ENCODE results near the gene PAM. TPM values are rescaled to one million over a fixed set of nuclear protein-coding genes. Genes with fewer than 3 reads are reported as not detected.

The PAM gene
- total and polyA plus RNA-seq, 2 donors from 2014 or later, result 158 to 293 TPM

DNA sequence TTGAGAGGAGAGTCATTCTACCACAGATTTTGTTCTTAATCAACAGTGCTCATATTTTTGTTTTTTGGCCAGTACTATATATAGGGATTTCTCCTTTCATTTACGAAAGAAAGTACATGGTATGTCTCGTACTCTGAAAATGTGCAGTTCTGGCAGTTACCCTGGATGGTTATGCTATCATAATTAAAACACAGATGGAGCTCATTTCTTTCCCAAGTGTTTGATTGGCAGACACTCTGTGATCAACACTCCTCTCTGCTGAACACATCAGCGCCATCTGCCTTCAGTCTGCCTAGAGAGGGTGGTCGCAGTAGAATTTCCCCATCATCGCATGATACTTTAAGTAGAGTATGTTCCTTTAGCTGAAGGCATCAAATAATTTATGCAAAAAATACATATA is 64.5 kb downstream of the PAM start:
- Histone ChIP-seq H3K9ac (ENCODE audit: low read length in 3 of 3) (no peak overlapping the region), H3K36me3 (ENCODE audit: control insufficient read depth in 2 of 3, insufficient read depth in 3 of 3, low read length in 3 of 3) (no peaks in the 10 kb centered on the region), H3K27me3 (ENCODE audit: control insufficient read depth, insufficient read depth, low read length) (no peaks in the 10 kb centered on the region), H3K4me3 (ENCODE audit: low read length in 3 of 3) (no peak overlapping the region), H3K9me3 (ENCODE audit: control insufficient read depth in 2 of 3, insufficient read depth in 1 of 3, low read length in 3 of 3) (no peaks in the 10 kb centered on the region), H3K4me1 (ENCODE audit: control insufficient read depth in 2 of 3, insufficient read depth in 2 of 3, low read depth in 1 of 3, low read length in 3 of 3) (peaks cover 0 to 4% (median 0%) of the 10 kb centered on the region in 3 donors), H3K27ac (ENCODE audit: low read depth in 2 of 2, low read length in 2 of 2) (no peak overlapping the region)
- intact Hi-C loops (cut with DNase I), result no loop called here
- TF ChIP-seq, protein P1, sequence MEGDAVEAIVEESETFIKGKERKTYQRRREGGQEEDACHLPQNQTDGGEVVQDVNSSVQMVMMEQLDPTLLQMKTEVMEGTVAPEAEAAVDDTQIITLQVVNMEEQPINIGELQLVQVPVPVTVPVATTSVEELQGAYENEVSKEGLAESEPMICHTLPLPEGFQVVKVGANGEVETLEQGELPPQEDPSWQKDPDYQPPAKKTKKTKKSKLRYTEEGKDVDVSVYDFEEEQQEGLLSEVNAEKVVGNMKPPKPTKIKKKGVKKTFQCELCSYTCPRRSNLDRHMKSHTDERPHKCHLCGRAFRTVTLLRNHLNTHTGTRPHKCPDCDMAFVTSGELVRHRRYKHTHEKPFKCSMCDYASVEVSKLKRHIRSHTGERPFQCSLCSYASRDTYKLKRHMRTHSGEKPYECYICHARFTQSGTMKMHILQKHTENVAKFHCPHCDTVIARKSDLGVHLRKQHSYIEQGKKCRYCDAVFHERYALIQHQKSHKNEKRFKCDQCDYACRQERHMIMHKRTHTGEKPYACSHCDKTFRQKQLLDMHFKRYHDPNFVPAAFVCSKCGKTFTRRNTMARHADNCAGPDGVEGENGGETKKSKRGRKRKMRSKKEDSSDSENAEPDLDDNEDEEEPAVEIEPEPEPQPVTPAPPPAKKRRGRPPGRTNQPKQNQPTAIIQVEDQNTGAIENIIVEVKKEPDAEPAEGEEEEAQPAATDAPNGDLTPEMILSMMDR (IDR thresholded peaks at IDR 0.05; ENCODE audit: borderline replicate concordance, extremely low read depth, insufficient read depth), result no peak
- no peak for FAIRE-seq
- DNase-seq, result no peak

DNA sequence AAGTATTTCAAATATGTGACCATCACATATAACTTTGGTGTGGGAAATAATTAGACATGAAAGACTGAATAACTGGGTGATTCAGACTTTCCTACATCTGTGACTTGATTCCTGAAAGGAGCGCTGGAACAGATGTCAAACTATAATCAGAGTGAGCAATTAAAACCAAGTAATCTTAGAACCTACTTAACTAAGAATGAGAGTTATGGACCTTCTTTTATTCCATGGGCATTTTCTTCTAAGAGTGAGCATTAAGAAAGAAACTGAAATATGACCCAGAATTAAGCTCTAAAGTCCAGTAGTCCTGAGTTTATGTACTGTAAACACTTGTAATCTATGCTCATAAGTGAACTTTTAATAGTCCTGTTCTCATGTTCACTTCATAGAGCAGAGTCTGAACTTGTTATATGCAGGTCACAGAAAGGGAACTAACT is 68.4 kb downstream of the PAM start:
- DNase-seq (peak in 2 of 5 donors; percentile 21 to 31), FAIRE-seq (no peak)
- Histone ChIP-seq H3K27me3 (ENCODE audit: control insufficient read depth, insufficient read depth, low read length) (no peaks in the 10 kb centered on the region), H3K27ac (ENCODE audit: low read depth in 2 of 2, low read length in 2 of 2) (no peak overlapping the region), H3K4me3 (ENCODE audit: low read length in 3 of 3) (no peak overlapping the region), H3K36me3 (ENCODE audit: control insufficient read depth in 2 of 3, insufficient read depth in 3 of 3, low read length in 3 of 3) (no peaks in the 10 kb centered on the region), H3K9ac (ENCODE audit: low read length in 3 of 3) (no peak overlapping the region), H3K9me3 (ENCODE audit: control insufficient read depth in 2 of 3, insufficient read depth in 1 of 3, low read length in 3 of 3) (no peaks in the 10 kb centered on the region), H3K4me1 (ENCODE audit: control insufficient read depth in 2 of 3, insufficient read depth in 2 of 3, low read depth in 1 of 3, low read length in 3 of 3) (no peaks in the 10 kb centered on the region)
- TF ChIP-seq, protein P1 (IDR thresholded peaks at IDR 0.05; ENCODE audit: borderline replicate concordance, extremely low read depth, insufficient read depth), result no peak
- intact Hi-C loops (cut with DNase I), result no loop called here

DNA sequence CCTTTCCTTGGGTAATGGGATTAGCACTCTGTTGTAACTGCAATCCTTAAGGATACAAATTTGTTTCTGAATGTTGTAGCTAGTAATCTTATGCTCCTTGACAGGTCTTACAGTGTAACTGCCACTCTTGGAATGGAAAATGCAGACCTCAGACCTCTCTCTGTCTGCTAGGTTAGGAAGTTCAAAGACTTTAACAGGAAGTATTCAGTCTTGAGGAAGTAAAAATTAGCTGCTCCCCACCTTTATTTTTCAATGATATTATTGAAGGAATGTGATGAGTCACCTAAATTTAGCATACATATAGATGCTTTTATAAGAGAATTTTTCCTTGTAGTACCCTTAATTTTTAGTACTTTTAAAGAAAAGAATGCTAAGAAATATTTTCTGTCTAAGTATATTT is 71.5 kb downstream of the PAM start:
- no peaks in the 10 kb centered on the region for H3K4me1 ChIP-seq (ENCODE audit: control insufficient read depth in 2 of 3, insufficient read depth in 2 of 3, low read depth in 1 of 3, low read length in 3 of 3)
- H3K9ac ChIP-seq (ENCODE audit: low read length in 3 of 3), result no peak overlapping the region
- no peak overlapping the region for H3K4me3 ChIP-seq (ENCODE audit: low read length in 3 of 3)
- intact Hi-C loops (cut with DNase I), result no loop called here
- H3K9me3 ChIP-seq (ENCODE audit: control insufficient read depth in 2 of 3, insufficient read depth in 1 of 3, low read length in 3 of 3), result no peaks in the 10 kb centered on the region
- DNase-seq, result peak in 1 of 5 donors; percentile 4
- H3K27me3 ChIP-seq (ENCODE audit: control insufficient read depth, insufficient read depth, low read length), result no peaks in the 10 kb centered on the region
- no peak for FAIRE-seq
- no peaks in the 10 kb centered on the region for H3K36me3 ChIP-seq (ENCODE audit: control insufficient read depth in 2 of 3, insufficient read depth in 3 of 3, low read length in 3 of 3)
- no peak overlapping the region for H3K27ac ChIP-seq (ENCODE audit: low read depth in 2 of 2, low read length in 2 of 2)
- TF ChIP-seq, protein P1 (IDR thresholded peaks at IDR 0.05; ENCODE audit: borderline replicate concordance, extremely low read depth, insufficient read depth), result no peak

DNA sequence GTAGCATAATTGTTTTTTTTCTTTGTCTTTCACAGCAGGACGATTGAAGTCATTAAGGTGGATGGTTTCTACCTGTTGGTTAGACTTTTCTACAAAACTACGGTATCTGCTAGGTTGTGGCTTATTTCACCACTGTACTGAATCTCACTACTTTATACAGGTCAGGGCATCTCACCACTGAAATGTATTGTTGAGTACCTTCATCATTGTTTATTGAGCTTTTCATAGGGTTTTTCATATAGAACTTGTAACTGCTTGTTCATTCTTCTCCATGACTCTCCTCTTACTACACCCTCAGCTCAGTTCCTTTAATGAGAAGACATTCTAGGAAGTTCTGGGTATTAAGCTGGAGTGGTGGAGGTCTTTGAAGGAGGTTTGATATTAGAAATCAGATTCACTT is 75.1 kb downstream of the PAM start:
- DNase-seq (no peak), FAIRE-seq (no peak)
- Histone ChIP-seq H3K4me1 (ENCODE audit: control insufficient read depth in 2 of 3, insufficient read depth in 2 of 3, low read depth in 1 of 3, low read length in 3 of 3) (no peaks in the 10 kb centered on the region), H3K4me3 (ENCODE audit: low read length in 3 of 3) (no peak overlapping the region), H3K27me3 (ENCODE audit: control insufficient read depth, insufficient read depth, low read length) (no peaks in the 10 kb centered on the region), H3K27ac (ENCODE audit: low read depth in 2 of 2, low read length in 2 of 2) (no peak overlapping the region), H3K9me3 (ENCODE audit: control insufficient read depth in 2 of 3, insufficient read depth in 1 of 3, low read length in 3 of 3) (no peaks in the 10 kb centered on the region), H3K9ac (ENCODE audit: low read length in 3 of 3) (no peak overlapping the region), H3K36me3 (ENCODE audit: control insufficient read depth in 2 of 3, insufficient read depth in 3 of 3, low read length in 3 of 3) (no peaks in the 10 kb centered on the region)
- TF ChIP-seq, protein P1 (IDR thresholded peaks at IDR 0.05; ENCODE audit: borderline replicate concordance, extremely low read depth, insufficient read depth), result no peak
- intact Hi-C loops (cut with DNase I), result no loop called here

Measured in kidney (tissue), 14 donors.